ENCODE results near the gene SMARCC2.

- TF ChIP-seq, protein P1, sequence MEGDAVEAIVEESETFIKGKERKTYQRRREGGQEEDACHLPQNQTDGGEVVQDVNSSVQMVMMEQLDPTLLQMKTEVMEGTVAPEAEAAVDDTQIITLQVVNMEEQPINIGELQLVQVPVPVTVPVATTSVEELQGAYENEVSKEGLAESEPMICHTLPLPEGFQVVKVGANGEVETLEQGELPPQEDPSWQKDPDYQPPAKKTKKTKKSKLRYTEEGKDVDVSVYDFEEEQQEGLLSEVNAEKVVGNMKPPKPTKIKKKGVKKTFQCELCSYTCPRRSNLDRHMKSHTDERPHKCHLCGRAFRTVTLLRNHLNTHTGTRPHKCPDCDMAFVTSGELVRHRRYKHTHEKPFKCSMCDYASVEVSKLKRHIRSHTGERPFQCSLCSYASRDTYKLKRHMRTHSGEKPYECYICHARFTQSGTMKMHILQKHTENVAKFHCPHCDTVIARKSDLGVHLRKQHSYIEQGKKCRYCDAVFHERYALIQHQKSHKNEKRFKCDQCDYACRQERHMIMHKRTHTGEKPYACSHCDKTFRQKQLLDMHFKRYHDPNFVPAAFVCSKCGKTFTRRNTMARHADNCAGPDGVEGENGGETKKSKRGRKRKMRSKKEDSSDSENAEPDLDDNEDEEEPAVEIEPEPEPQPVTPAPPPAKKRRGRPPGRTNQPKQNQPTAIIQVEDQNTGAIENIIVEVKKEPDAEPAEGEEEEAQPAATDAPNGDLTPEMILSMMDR (tag by site-specific recombination; IDR thresholded peaks at IDR 0.05) = no peak
- no peak for TF ChIP-seq ZNF239 (tag by site-specific recombination; IDR thresholded peaks at IDR 0.05)
- no peak for TF ChIP-seq ZNF449 (tag by site-specific recombination; IDR thresholded peaks at IDR 0.05)
- TF ChIP-seq ZBTB26 (tag by site-specific recombination; optimal IDR thresholded peaks at IDR 0.05) = no peak
- TF ChIP-seq ZFP37 (tag by site-specific recombination; IDR thresholded peaks at IDR 0.05) = no peak
- no peak for TF ChIP-seq PRDM1 (tag by site-specific recombination; IDR thresholded peaks at IDR 0.05)
- TF ChIP-seq ZNF23 (tag by site-specific recombination; IDR thresholded peaks at IDR 0.05; ENCODE audit: borderline replicate concordance) = no peak
- no peak for TF ChIP-seq REST (tag by site-specific recombination; IDR thresholded peaks at IDR 0.05)
- no peak for TF ChIP-seq ZNF169 (tag by site-specific recombination; IDR thresholded peaks at IDR 0.05)
- TF ChIP-seq, protein P2, sequence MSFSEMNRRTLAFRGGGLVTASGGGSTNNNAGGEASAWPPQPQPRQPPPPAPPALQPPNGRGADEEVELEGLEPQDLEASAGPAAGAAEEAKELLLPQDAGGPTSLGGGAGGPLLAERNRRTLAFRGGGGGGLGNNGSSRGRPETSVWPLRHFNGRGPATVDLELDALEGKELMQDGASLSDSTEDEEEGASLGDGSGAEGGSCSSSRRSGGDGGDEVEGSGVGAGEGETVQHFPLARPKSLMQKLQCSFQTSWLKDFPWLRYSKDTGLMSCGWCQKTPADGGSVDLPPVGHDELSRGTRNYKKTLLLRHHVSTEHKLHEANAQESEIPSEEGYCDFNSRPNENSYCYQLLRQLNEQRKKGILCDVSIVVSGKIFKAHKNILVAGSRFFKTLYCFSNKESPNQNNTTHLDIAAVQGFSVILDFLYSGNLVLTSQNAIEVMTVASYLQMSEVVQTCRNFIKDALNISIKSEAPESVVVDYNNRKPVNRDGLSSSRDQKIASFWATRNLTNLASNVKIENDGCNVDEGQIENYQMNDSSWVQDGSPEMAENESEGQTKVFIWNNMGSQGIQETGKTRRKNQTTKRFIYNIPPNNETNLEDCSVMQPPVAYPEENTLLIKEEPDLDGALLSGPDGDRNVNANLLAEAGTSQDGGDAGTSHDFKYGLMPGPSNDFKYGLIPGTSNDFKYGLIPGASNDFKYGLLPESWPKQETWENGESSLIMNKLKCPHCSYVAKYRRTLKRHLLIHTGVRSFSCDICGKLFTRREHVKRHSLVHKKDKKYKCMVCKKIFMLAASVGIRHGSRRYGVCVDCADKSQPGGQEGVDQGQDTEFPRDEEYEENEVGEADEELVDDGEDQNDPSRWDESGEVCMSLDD (tag by site-specific recombination; IDR thresholded peaks at IDR 0.05) = no peak
- TF ChIP-seq ZFP3 (tag by site-specific recombination; IDR thresholded peaks at IDR 0.05; ENCODE audit: low read depth) = no peak
Observed at GRCh38 chr12:56236985-56237384, 47.7 kb upstream of the SMARCC2 start.

Data from HEK293 (cell line).